Spleen (tissue), 7 donors: ENCODE data around the gene SNPH.

ENCODE experiments used
- CTCF ChIP-seq, 11 experiments: fragments of 200-600 bp in 7 of 11; fragments of 450-650 bp in 4 of 11; sonication (generic) in 4 of 11; IDR thresholded peaks in 8 of 11; conservative IDR thresholded peaks in 3 of 11; 1 replicate in 7 of 11; 2 replicates in 4 of 11; pipeline versions ENCODE4 v1.4.0 to v1.8.0; 2016 to 2021; ENCODE audit warnings: antibody characterized with exemption in 11 of 11, inconsistent platforms in 4 of 11, mild to moderate bottlenecking in 1 of 11
- POLR2A ChIP-seq, 3 donors: fragments of 450-650 bp; IDR thresholded peaks; one replicate each; pipeline ENCODE4 v1.5.1; 2017; ENCODE audit warnings: antibody characterized with exemption in 3 of 3, mild to moderate bottlenecking in 1 of 3
- POLR2AphosphoS5 ChIP-seq, 3 donors: sonication (generic); formaldehyde crosslinking; IDR thresholded peaks; one replicate each; pipeline ENCODE4 v1.5.1; 2017; ENCODE audit warnings: antibody characterized with exemption in 3 of 3
- donor health status: DM: no; HTN: no; CAD: no; lungs with moderate emphysema.
- donor health status: DM: no; HTN: no; CAD: no.
- donor health status: DM: no; HTN: no; CAD: no.

- TF ChIP-seq POLR2A (IDR thresholded peaks at IDR 0.05) (no peak), CTCF (IDR thresholded peaks at IDR 0.05 in 8 of 11, conservative IDR thresholded peaks at IDR 0.05 in 3 of 11) (no peak), POLR2AphosphoS5 (IDR thresholded peaks at IDR 0.05) (no peak)
Measured at GRCh38 chr20:1277529-1278322, 11.6 kb downstream of the SNPH start.
